Progenitor cell of endocrine pancreas (in vitro differentiated cells): ENCODE measurements around the gene SMYD1. TPM values are rescaled to one million over a fixed set of nuclear protein-coding genes. Genes with fewer than 3 reads are reported as not detected.
A peak's percentile ranks its signal among the peaks of the same experiment; 100 is the strongest.

Source experiments
- DNase-seq: peaks from one replicate; pipeline ENCODE4 v3.0.0; 2021; ENCODE audit warnings: low spot score; ENCODE audit not compliant: unreplicated experiment
- H3K27ac Mint-ChIP-seq: 2 replicates; pipeline ENCODE4 v1.8.0; 2021; ENCODE audit warnings: mild to moderate bottlenecking, moderate library complexity, mixed read lengths
- H3K27me3 Mint-ChIP-seq: 2 replicates; pipeline ENCODE4 v1.8.0; 2021; ENCODE audit warnings: mixed read lengths
- H3K36me3 Mint-ChIP-seq: 2 replicates; pipeline ENCODE4 v1.8.0; 2022; ENCODE audit warnings: mixed read lengths; ENCODE audit not compliant: insufficient read depth
- H3K4me1 Mint-ChIP-seq: 2 replicates; pipeline ENCODE4 v1.8.0; 2021; ENCODE audit warnings: low read depth, mixed read lengths
- H3K4me3 Mint-ChIP-seq: 2 replicates; pipeline ENCODE4 v1.8.0; 2021; ENCODE audit warnings: low read depth, mild to moderate bottlenecking, moderate library complexity, mixed read lengths
- H3K9me3 Mint-ChIP-seq: 2 replicates; pipeline ENCODE4 v1.8.0; 2021; ENCODE audit warnings: low read depth, mixed read lengths
- CTCF ChIP-seq: fragments of 200-600 bp; sonication (generic); IDR thresholded peaks from one replicate; pipeline ENCODE4 v1.5.0; 2021; ENCODE audit warnings: antibody characterized with exemption, mild to moderate bottlenecking; ENCODE audit not compliant: unreplicated experiment
- total RNA-seq: library from RNA; stranded (reverse); gene quantifications from 2 replicates; pipeline ENCODE4 v1.2.1, GENCODE V29; 2021

Gene SMYD1
- total RNA-seq, 1 donor from 2014 or later, result not detected

- no peak for DNase-seq
- Mint-ChIP-seq H3K9me3 (no peaks in the 10 kb centered on the region), H3K4me3 (peak overlapping the region; percentile 3), H3K36me3 (peaks cover 1% of the 10 kb centered on the region), H3K27ac (no peak overlapping the region), H3K27me3 (no peaks in the 10 kb centered on the region), H3K4me1 (peaks cover 27% of the 10 kb centered on the region)
- TF ChIP-seq CTCF, result no peak
Observed at GRCh38 chr2:88053296-88053695, 14.3 kb upstream of the SMYD1 start.

GRCh38 chr2:88053934-88054781 lies 13.5 kb upstream of the SMYD1 start:
- no peak for TF ChIP-seq CTCF
- Mint-ChIP-seq H3K9me3 (no peaks in the 10 kb centered on the region), H3K27ac (no peak overlapping the region)

GRCh38 chr2:88054782-88055370 lies 12.7 kb upstream of the SMYD1 start:
- Mint-ChIP-seq H3K4me1 (peaks cover 27% of the 10 kb centered on the region), H3K9me3 (no peaks in the 10 kb centered on the region), H3K4me3 (peak overlapping the region; percentile 99), H3K27ac (peak overlapping the region; percentile 96), H3K27me3 (no peaks in the 10 kb centered on the region), H3K36me3 (peaks cover 1% of the 10 kb centered on the region)
- no peak for DNase-seq
- TF ChIP-seq CTCF, result no peak

More at GRCh38 chr2:88053934-88054781, 13.5 kb upstream of the SMYD1 start:
- Mint-ChIP-seq H3K4me1 (peaks cover 27% of the 10 kb centered on the region), H3K4me3 (peak overlapping the region; percentile 99), H3K27me3 (no peaks in the 10 kb centered on the region), H3K36me3 (peaks cover 1% of the 10 kb centered on the region)
- no peak for DNase-seq

- Mint-ChIP-seq H3K36me3 (peaks cover 1% of the 10 kb centered on the region), H3K4me1 (peaks cover 27% of the 10 kb centered on the region), H3K27me3 (no peaks in the 10 kb centered on the region), H3K9me3 (no peaks in the 10 kb centered on the region), H3K4me3 (peak within 1 kb of the TSS; percentile 99), H3K27ac (peak within 1 kb of the TSS; percentile 96)
- no peak for TF ChIP-seq CTCF
- peak; percentile 88 for DNase-seq
Observed at GRCh38 chr2:88055371-88056128, 12.1 kb upstream of the SMYD1 start, which contains the start of gene KRCC1. Gene KRCC1, minus strand, starts transcription at chr2:88055783. Its CDS starts 27,220 bp downstream, at chr2:88028563.

GRCh38 chr2:88057437-88057844 lies 10.2 kb upstream of the SMYD1 start:
- no peak for TF ChIP-seq CTCF
- Mint-ChIP-seq H3K27ac (no peak overlapping the region), H3K4me1 (peaks cover 33% of the 10 kb centered on the region), H3K36me3 (peaks cover 1% of the 10 kb centered on the region), H3K9me3 (no peaks in the 10 kb centered on the region), H3K4me3 (peak overlapping the region; percentile 1), H3K27me3 (no peaks in the 10 kb centered on the region)
- DNase-seq, result no peak
